GM19468 (cell line): ENCODE results near the gene PERCC1.
A peak's percentile ranks its signal among the peaks of the same experiment; 100 is the strongest.

Experiments used
- ATAC-seq: cut with Tn5 transposase; IDR thresholded peaks from one replicate; pipeline ENCODE4 v1.9.1; 2021; ENCODE audit warnings: mild to moderate bottlenecking, moderate library complexity, moderate number of reproducible peaks; ENCODE audit not compliant: unreplicated experiment; ENCODE audit errors: extremely low read depth

Gene PERCC1

DNA sequence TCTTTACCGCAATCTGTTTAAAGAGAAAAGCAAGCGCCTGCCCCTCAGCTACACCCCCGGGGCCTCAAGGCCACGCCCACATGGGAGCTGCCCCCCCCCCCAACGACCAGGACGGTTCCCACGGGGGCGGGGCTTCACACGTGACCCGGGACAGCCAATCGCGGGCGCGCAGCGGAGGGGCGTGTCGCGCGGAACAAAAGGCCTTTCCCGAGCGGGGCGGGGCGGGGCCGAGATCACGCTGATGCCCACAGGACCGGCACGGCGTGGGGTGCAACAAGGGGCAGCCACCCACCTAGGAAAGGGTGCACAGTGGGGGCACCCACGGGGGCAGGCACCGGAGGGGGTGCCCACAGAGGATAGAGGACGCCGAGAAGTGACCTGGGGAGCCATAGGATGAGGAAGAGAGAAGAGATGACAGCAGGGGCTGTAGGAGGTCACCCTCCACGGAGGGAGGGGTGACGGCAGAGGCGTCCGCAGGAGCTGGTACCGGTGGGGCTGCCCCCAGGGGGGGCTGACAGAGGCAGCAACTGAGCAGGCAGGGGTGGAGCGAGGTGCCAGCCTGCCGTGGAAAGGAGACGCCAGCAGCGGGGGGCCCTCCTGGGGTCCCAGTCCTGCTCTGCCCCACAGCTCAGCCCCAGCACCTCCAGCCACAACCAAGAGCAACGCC is 22.6 kb upstream of the PERCC1 start:
- ATAC-seq = no peak

DNA sequence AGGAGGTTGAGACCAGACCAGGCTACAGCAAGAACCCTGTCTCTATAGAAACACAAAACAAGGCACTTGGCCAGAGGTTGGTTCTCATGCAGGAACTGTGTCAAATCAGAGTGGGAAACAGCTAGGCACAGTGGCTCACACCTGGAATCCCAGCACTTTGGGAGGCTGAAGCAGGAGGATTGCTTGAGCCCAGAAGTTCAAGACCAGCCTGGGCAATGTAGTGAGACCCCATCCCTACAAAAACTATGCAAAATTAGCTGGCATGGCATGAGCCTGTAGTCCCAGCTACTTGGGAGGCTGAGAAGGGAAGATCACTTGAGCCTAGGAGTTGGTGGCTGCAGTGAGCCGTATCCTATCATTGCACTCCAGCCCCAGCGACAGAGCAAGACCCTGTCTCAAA is 18.0 kb upstream of the PERCC1 start:
- ATAC-seq = no peak

DNA sequence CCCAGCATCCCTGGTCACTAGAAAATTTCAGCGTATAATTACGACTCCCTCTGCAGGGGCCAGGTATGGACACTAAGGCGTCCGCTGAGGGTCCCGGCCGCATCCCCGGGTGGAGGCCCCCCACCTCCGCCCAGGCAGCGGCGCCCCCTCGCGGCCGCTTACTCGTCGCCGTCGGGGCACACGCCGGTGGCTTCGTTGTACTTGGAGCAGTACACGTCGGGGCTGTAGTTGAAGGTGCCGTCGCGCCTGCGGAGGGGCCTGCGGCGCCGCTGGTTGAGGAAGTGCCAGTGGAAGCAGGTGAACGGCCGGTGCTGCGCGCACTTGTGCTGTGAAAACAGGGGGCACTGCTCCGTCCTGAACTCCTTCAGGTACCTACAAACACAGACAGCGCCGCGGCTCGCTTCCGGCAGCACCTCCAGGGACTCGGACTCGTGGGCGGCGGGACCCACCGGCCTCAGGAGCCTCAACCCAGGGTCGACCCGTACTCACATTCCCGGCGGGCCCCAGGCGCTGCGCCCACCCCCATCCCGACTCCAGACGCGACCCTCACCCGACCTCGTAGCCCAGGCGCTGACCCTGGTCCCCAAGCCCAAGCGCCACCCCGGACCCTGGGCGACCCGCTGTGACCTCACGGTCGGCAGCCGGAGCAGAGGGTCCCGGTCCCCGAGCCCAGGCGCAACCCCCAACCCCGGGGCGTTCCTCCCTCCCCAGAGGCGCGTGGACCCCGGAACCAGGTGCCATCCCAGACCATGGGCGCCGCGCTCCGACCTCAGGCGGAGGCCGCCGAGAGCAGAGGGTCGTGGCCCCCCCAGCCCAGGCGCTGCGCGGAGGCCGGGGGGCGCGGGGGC is 17.0 kb upstream of the PERCC1 start:
- ATAC-seq = no peak

DNA sequence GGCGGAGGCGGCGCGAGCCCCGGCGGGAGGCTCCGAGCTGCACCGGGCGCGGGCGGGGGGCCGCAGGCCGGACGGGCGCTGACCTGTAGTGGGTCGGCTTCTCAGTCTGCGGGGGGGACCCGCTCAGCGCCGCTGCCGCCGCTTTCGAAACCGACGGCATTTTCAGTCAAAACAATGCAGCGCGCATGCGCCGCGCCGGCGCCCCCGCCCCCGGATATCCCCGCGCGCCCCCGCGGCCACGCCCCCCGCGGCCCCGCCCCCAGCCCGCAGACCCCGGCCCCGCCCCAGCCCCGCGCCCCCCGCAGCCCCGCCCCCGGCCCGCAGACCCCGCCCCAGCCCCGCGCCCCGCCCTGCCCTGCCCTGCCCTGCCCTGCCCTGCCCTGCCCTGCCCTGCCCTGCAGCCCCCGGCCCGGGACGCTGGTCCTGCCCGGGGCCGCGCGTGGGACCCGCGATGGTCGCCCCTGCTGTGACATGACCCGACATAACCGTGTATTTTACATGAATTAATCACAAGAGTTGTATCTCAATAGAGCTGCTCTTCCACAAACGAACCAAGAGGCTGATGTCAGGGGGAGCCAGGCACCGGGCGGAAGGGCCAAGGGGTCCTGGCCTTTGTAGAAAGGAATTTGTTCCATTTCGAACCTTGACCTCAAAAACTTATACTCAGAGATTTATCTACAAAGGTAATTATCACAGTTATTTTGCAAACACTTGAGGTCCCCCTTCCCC is 16.2 kb upstream of the PERCC1 start, which contains the start of gene UNKL:
Gene UNKL (minus strand): TSS at position 173 of the 729 bp plus-strand sequence. CDS start 13 bp downstream, at position 160.
- peak; percentile 45 for ATAC-seq

DNA sequence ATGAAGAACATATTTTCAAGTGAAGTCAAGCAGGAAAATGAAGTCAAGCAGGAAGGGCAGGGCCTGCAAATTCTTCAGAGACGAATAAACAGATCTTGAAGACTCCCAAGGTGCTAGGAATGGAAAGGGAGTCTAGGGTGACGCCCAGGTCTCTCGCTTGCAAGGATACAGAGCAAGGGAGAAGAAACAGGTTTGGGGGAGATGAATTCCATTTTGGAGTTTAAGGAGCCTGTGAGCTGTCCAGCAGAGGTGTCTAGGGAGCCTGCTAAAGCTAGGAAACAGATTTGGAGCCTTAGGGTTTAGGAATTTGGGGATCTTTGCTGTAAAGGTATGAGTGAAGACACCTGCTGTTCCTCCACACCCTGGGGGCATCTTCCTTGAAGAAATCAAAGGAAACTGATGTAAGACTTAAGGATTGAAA is 14.3 kb upstream of the PERCC1 start:
- no peak for ATAC-seq

DNA sequence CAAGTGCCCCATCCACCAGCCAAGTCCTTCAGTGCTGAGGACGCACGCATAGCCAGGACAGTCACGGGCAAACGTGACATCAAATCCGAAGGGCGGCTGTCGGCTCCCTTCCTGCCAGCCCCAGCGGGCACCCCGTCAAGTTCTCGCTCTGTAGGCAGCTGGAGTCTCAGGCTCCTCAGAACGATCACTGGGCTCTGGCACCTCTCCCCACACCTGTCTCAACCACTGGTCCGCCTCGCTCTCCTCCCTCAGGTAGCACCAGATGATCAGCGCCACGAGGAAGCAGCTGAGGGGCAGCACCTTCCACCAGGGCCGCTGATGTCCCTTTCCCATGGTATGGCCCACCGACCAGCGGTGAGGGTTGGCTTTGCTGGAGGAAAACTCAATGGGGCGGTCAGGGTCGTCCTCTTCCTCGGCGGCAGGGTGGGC is 10.8 kb upstream of the PERCC1 start:
- ATAC-seq = no peak

DNA sequence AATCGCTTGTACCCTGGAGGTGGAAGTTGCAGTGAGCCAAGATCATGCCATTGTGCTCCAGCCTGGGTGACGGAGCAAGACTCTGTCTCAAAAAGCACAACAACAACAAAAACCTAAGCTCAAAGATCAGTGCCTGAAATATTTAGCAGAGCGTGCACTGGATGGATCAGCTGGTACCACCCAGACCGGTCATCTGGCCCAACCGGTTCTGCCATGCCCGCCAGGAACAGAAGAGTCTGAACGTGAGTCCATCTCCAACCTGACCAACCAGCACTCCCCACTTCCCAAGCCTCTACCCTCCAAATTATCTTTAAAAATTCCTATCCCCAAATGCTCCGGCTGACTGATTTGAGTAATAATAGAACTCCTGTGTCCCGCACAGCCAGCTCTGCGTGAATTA is 8.8 kb upstream of the PERCC1 start:
- no peak for ATAC-seq

DNA sequence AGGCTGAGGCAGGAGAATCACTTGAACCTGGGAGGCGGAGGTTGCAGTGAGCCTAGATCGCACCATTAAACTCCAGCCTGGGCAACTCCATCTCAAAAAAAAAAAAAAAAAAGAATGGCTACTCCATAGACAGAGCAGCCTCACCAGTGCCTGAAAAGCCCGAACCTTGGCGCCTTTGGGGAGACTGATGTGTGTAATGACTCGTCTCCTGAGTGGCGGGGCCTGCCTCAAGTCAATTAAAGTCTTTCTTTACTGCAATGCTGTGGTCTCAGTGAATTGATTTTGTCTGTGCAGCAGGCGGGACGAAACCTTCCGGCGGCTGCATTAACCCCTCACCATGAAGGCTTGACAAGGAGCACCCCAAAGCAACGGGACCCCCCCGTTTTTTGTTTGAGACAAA is 6.8 kb upstream of the PERCC1 start:
- no peak for ATAC-seq

DNA sequence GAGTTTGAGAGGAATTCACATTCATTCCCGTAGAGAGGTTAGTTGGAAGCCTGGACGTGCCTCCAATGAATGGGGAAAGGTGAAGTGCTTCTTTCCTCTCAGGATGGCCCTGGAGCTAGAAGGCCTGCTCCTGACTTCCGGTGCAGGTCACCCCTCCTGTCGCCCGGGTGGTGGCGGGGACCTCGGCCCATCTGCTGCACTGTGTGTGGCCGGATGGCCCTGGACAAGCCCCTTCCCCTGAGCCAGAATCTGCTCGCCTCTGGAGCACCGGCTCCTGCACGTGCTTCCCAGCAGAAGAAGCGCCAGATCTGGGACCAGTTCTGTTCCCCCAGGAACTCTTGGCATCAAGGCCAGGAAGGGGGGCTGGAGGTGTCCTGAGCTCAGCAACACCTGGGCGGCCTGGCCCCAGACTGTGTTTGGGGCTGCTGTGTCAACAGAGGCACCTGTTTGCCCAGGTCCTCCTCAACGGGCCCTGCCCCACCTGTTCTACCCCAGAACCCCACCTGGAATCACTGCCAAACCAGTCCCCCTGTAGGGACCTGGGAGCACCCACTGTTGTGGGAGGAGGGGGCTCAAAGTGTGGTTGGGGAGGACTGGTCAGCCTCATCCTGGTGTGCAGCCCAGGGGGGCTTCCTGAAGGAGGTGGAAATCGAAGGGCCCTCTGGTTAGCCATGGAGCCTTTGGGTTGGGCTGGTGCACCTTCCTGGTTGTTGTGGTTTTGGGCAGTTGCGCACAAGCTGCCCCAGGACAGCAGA is 5.1 kb upstream of the PERCC1 start:
- ATAC-seq = no peak

DNA sequence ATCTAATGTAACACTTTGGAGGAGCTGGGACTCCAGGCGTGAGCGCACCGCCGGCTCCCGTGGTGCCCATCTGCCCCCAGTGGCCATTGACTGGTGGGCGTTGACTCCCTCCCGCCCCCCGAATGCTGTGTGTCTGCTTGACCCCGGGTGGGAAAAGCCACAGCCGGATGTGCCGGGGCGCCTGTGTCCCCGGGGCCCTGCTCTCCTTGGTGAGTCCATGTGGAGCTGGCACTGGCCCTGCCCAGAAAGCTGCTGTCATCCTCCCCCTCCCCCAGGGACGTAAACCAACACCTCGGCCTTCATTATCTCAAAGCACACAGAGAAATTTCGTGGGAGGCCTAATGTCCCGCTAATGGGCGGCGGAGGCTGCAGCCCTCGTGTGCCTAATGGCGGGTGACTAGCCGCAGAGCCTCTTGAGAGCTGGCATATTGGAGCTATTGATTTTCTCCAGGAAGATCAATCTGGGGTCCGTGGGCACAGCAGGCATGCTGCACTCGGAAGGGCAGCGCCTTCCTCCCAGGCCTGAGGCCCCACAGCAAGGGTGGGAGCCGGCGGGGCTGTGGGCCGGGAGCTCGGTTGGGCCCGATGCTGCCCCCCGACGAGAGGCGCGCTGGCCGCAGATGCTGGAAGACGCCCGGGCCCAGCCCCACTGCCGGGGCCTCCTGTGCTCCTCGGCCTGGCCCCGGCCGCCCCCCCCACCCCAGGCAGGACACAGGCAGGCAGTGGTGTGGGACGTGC is 4.0 kb upstream of the PERCC1 start:
- no peak for ATAC-seq

DNA sequence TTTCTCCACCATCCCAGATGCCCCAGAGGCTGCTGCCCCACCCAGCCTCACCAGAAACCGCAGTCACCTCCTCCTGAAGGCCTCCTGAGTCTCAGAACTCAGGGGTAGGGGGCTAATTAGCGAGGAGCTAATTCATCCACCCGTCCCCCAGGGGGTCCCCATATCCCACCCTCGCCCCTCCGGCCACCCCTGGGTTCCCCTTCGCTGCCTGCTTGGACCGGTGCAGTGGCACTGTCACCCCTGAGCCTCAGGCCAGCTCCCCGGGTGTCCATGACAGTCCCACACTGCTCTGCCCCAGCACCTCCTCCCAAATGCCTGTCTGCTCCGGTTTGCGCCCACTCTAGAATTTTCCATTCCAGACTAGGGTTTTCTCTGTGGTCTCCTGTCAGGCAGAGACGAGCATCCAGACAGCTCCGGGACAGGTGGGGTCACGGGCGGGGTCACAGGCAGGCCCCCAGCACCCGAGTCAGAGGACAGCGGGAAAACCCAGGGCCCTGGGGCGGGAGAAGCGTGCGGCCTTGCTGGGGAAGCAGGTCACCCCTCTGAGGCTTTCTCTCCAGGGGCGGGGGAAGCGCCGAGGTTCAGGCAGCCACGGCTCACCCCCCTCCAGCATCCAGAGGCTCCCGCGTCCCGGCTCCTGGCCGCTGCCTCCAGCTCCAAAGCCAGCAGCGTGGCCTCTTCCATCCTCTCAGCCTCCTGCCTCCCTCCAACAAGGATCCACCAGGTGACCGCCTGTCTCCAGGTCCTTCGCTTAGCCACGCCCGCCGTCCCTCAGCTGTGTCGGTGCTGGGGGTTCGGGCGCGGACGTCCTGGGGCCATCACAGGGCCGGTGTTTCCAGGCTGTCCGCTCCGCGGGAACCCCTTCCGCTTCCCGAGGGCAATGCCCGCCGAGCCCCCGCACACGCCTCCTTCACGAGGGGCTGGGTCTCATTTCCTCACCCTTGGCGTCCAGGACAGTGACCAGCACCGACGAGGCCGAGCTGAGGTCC is 3.1 kb upstream of the PERCC1 start:
- ATAC-seq = no peak

DNA sequence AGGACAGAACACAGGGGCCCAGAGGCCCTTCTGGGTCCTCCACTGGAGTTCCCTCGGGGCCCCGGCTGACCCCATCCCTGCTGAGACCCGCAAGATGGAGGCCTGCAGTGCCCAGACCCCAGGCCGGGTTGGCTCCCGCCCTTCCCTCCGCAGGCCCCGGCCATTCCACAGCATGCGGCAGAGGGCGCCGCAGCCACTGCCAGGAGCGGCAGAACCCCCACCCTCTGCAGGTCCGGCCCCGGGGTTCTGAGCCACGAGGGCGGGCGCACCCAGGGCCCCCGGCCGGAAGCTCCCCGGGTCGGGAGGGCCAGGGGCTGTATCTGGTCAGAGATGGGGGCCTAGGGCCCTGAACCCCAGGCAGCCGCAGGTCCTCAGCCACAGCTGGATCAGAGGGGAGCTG is 2.4 kb upstream of the PERCC1 start:
- ATAC-seq = no peak

DNA sequence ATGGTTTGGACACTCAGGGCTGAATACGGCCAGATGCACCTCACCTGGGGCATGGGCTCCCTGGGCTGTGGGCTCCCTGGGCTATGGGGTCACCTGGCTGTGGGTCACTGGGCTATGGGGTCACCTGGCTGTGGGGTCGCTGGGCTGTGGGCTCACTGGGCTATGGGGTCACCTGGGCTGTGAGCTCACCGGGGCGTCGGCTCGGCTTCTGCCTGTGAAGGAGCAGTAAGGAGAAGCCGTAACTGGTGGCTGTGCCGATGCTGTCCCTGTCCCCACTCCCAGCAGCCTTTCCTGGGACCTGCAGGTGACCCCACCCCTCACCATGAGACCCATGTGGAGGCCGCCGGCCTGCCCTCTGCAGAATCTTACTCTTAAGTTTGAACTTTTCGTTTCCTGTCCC is 1.9 kb upstream of the PERCC1 start:
- no peak for ATAC-seq

DNA sequence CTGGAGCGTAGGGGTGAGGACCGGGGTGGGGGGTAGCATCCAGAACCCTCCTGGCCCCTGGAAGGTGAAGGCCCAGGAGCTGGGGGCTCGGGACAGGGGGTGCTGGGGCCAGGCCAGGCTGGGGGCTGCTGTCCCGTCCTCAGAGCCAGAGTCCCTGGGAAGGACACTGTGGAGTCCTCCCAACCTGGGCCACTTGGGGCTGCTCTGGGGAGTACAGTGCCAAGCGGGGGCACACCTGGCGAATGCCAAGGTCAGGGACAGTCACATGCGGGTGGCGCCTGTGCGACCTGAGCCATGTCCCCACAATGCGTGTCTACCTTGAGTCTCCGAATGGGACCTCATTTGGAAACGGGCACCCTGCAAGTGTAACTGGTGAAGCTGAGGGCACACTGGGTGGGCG is 1.2 kb upstream of the PERCC1 start:
- ATAC-seq = no peak

DNA sequence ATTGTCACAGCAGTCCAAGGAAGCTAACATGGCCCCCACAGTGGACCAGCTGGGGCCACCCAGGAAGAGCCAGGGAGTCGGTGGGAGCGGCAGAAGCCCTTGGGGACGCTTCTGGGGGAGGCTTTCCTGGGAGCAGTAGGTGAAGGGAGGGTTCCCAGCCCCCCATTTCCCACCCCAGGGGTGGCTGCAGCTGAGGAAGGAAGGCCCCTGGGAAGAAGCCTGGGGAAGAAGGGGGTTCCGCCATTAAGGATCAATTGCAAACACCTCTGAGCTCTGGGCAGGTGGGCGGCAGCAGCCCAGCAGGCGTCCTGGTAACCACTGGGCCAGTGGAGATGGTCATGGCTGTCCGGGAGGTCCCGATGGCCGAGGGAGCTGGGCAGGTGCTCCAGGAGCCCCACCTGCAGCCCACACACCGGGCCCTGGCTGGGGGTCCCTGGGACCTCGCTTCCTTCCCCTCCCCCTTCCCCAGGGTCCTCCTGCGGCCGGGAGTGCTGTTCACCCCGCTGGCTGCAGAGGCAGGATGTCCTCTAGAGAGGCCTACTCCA is 592 bp upstream of the PERCC1 start:
- ATAC-seq = no peak

DNA sequence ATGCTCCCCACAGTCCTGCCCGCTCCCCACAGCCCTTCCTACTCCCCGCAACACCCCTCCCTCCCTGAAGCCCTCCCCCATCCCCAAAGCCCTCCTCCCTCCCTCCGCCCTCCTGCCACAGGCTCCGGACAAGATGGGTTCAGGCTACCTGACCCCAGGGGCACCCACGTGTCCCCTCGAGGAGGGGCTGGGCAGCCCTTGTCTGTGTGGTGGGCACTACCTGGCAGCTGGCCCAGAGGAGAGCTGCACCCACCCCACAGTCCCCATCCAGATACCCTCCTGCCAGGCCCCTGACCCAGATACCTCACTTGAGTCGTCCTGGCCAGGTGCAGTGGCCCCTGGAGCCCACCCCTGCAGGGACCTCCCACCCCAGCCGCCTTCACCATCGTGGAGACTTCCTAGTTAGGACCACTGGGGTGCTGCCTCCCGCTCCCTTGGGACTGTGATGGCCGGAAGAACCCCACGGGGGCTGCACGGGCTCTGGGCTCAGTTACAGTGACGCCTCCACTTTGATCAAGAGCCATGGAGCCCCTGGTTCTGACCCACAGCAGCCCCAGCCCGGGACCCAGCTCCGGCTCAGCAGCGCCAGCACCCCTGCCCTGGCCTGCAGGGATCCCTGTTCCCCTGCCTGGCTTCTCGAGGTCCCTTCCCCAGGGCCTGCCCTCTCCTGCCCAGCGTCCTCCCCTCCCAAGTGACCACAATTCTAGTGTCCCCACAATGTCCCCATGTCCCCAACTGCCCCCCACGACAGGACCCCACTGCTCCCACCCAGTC is 806 bp downstream of the PERCC1 start:
- ATAC-seq = no peak
